K562 (cell line): ENCODE measurements around the gene MATR3. TPM values are rescaled to one million over a fixed set of nuclear protein-coding genes. Genes with fewer than 3 reads are reported as not detected.

Source experiments
- ATAC-seq: fragments of 200-7000 bp; cut with Tn5 transposase; 3 replicates; pipeline ENCODE4 v1.9.1; 2020; ENCODE audit warnings: moderate library complexity
- BruUV-seq: library from RNA; stranded (reverse); fragments of 400-500 nt; replicated peaks from 2 replicates; lab custom pipeline; 2021; lab: Mats Ljungman, UMichigan
- CTCF ChIA-PET: fragments of 300-600 bp; formaldehyde crosslinking; extraction: SDS; loops from one replicate; lab custom pipeline; 2021; ENCODE audit warnings: low intra/inter-chr PET ratio; lab: Yijun Ruan, JAX
- POLR2A ChIA-PET: fragments of 300-600, 350-650 bp; sonication (Branson Sonifier 250); formaldehyde crosslinking; extraction: SDS; loops from one replicate; lab custom pipeline; 2021; ENCODE audit warnings: antibody characterized with exemption, inconsistent platforms; lab: Yijun Ruan, JAX
- DNase-seq, 4 experiments: peaks; one replicate each; pipeline versions ENCODE4 v3.0.0 to v3.0.0-alpha.2; 2011 to 2018; ENCODE audit warnings: low spot score in 3 of 4, mixed read lengths in 3 of 4; ENCODE audit errors: extremely low read depth in 1 of 4
- FAIRE-seq: peaks from 2 replicates; lab custom pipeline; 2011; peaks lifted over from hg19 to GRCh38; lab: Jason Lieb, UNC
- H2AFZ ChIP-seq: 2 replicates; pipeline ENCODE4 v1.6.0; 2011; ENCODE audit warnings: low read depth, low read length, control low read depth, inconsistent platforms
- H3K27ac ChIP-seq: fragments of 200-600 bp; 3 replicates; pipeline ENCODE4 v1.8.0; 2011; ENCODE audit warnings: low read depth, mild to moderate bottlenecking, control low read depth, inconsistent platforms, low read length, moderate library complexity, mixed read lengths; ENCODE audit errors: extremely low read depth
- H3K27me3 ChIP-seq, 2 experiments: fragments of 300-600 bp in 1 of 2; 2 replicates in 1 of 2; 3 replicates in 1 of 2; pipeline versions ENCODE4 v1.6.0 to v1.8.0; 2011; ENCODE audit warnings: inconsistent platforms in 2 of 2, low read length in 2 of 2, mild to moderate bottlenecking in 1 of 2, mixed read lengths in 1 of 2, moderate library complexity in 1 of 2; ENCODE audit not compliant: control insufficient read depth in 2 of 2, insufficient read depth in 2 of 2
- H3K36me3 ChIP-seq: fragments of 300-600 bp; 3 replicates; pipeline ENCODE4 v1.8.0; 2011; ENCODE audit warnings: mild to moderate bottlenecking, low read length, inconsistent platforms; ENCODE audit not compliant: control insufficient read depth, insufficient read depth
- H3K4me1 ChIP-seq, 2 experiments: fragments of 200-600 bp in 1 of 2; replicated peaks in 1 of 2; 2 replicates in 1 of 2; 3 replicates in 1 of 2; pipeline versions ENCODE4 v1.5.1 to v1.8.0; 2011; ENCODE audit warnings: inconsistent platforms in 2 of 2, low read length in 2 of 2, mild to moderate bottlenecking in 1 of 2, mixed read lengths in 1 of 2, moderate library complexity in 1 of 2; ENCODE audit not compliant: control insufficient read depth in 2 of 2, insufficient read depth in 2 of 2
- H3K4me2 ChIP-seq: 2 replicates; pipeline ENCODE4 v1.6.1; 2011; ENCODE audit warnings: low read length, control low read depth, inconsistent platforms, mixed read lengths; ENCODE audit not compliant: insufficient read depth
- H3K4me3 ChIP-seq: fragments of 200-600 bp; sonication (generic), shearing (Covaris generic); 2 replicates; pipeline ENCODE4 v1.5.1; 2016; ENCODE audit warnings: control low read depth, inconsistent platforms
- H3K79me2 ChIP-seq: fragments of 200-600 bp; 3 replicates; pipeline ENCODE4 v1.8.0; 2011; ENCODE audit warnings: low read length, inconsistent platforms; ENCODE audit not compliant: control insufficient read depth, insufficient read depth
- H3K9ac ChIP-seq, 2 experiments: 2 replicates each; pipeline versions ENCODE4 v1.6.0 to v1.6.1; 2011; ENCODE audit warnings: low read depth in 2 of 2, low read length in 2 of 2, control low read depth in 1 of 2, inconsistent platforms in 1 of 2, mild to moderate bottlenecking in 1 of 2, mixed read lengths in 1 of 2; ENCODE audit not compliant: insufficient read depth in 1 of 2
- H3K9me1 ChIP-seq: one replicate; pipeline ENCODE4 v1.6.0; 2011; ENCODE audit warnings: inconsistent platforms, mild to moderate bottlenecking, low read length, moderate library complexity; ENCODE audit not compliant: control insufficient read depth, insufficient read depth
- H3K9me3 ChIP-seq: replicated peaks from 2 replicates; pipeline ENCODE4 v1.5.1; 2011; ENCODE audit warnings: low read depth, low read length, inconsistent platforms; ENCODE audit not compliant: control insufficient read depth, insufficient read depth
- H4K20me1 ChIP-seq: replicated peaks from 2 replicates; pipeline ENCODE4 v1.6.1; 2011; ENCODE audit warnings: low read length, inconsistent platforms, mixed read lengths; ENCODE audit not compliant: control insufficient read depth, insufficient read depth
- ATF4 ChIP-seq: fragments of 450-650 bp; formaldehyde crosslinking; IDR thresholded peaks from 2 replicates; pipeline ENCODE4 v1.4.0; 2022; ENCODE audit warnings: mild to moderate bottlenecking, moderate library complexity
- BACH1 ChIP-seq: fragments of 200-800 bp; sonication (Bioruptor generic); IDR thresholded peaks from 2 replicates; pipeline ENCODE4 v1.6.1; 2016; ENCODE audit warnings: missing genetic modification characterization, missing compliant biosample characterization
- ERF ChIP-seq: fragments of 450-650 bp; formaldehyde crosslinking; IDR thresholded peaks from 2 replicates; pipeline ENCODE4 v1.4.0; 2020; ENCODE audit warnings: mild to moderate bottlenecking, mixed read lengths
- EWSR1 ChIP-seq: fragments of 450-650 bp; IDR thresholded peaks from 2 replicates; pipeline ENCODE4 v1.6.1; 2018; ENCODE audit warnings: borderline replicate concordance, mild to moderate bottlenecking, low read depth, moderate library complexity; ENCODE audit not compliant: partially characterized antibody
- FOXA1 ChIP-seq: fragments of 450-650 bp; IDR thresholded peaks from 2 replicates; pipeline ENCODE4 v1.6.1; 2016; ENCODE audit warnings: mild to moderate bottlenecking, borderline replicate concordance
- GTF2E2 ChIP-seq: fragments of 200-800 bp; sonication (Bioruptor generic); IDR thresholded peaks from 2 replicates; pipeline ENCODE4 v1.6.1; 2016; ENCODE audit warnings: missing genetic modification characterization, missing compliant biosample characterization
- NCOA1 ChIP-seq: fragments of 450-650 bp; IDR thresholded peaks from 2 replicates; pipeline ENCODE4 v1.6.1; 2016; ENCODE audit warnings: low read depth
- PML ChIP-seq: IDR thresholded peaks from 2 replicates; pipeline ENCODE4 v1.6.1; 2012; ENCODE audit warnings: low read length, inconsistent platforms
- POLR2A ChIP-seq: fragments of 450-650 bp; conservative IDR thresholded peaks from 2 replicates; pipeline ENCODE4 v1.6.1; 2016
- POLR2AphosphoS2 ChIP-seq: IDR thresholded peaks from 2 replicates; pipeline ENCODE4 v1.6.1; 2012; ENCODE audit warnings: low read length, improper control_type of control experiment
- POLR2AphosphoS5 ChIP-seq: IDR thresholded peaks from 2 replicates; pipeline ENCODE4 v1.6.1; 2011; ENCODE audit warnings: mild to moderate bottlenecking, low read depth, low read length, moderate library complexity; ENCODE audit not compliant: control insufficient read depth, insufficient read depth
- POLR2B ChIP-seq: fragments of 450-650 bp; IDR thresholded peaks from 2 replicates; pipeline ENCODE4 v1.6.1; 2018; ENCODE audit warnings: low read depth; ENCODE audit not compliant: partially characterized antibody
- SUPT5H ChIP-seq: fragments of 450-650 bp; IDR thresholded peaks from 2 replicates; pipeline ENCODE4 v1.6.1; 2016
- TEAD4 ChIP-seq, 2 experiments: sonication (generic) in 1 of 2; formaldehyde crosslinking in 1 of 2; IDR thresholded peaks; 2 replicates each; pipeline versions ENCODE4 v1.6.1 to v1.8.0; 2012 to 2022; ENCODE audit warnings: borderline replicate concordance in 1 of 2, inconsistent platforms in 1 of 2, low read length in 1 of 2, mild to moderate bottlenecking in 1 of 2, missing genetic modification reagents in 1 of 2
- TRIM28 ChIP-seq: fragments of 450-650 bp; IDR thresholded peaks from 2 replicates; pipeline ENCODE4 v1.6.1; 2017
- ZFX ChIP-seq: sonication (generic); formaldehyde crosslinking; IDR thresholded peaks from 2 replicates; pipeline ENCODE4 v1.8.0; 2022; ENCODE audit warnings: mild to moderate bottlenecking, missing genetic modification reagents, moderate library complexity
- ZNF764 ChIP-seq: fragments of 250-450 bp; sonication (Bioruptor Pico); IDR thresholded peaks from 2 replicates; pipeline ENCODE4 v1.4.0; 2020; ENCODE audit warnings: low read depth, mild to moderate bottlenecking, moderate library complexity
- WGBS: fragments of 100-300 bp; shearing (Covaris generic); methylation state at CpG from one replicate; pipeline ENCODE4 v1.1.6; 2016; ENCODE audit warnings: low coverage, mixed read lengths; ENCODE audit not compliant: insufficient coverage; ENCODE audit errors: missing lambda C conversion rate; 5-methylcytosine and 5-hydroxymethylcytosine counted together
- in situ Hi-C: fragments of 300-500 bp; cut with MboI; formaldehyde crosslinking; loops from 4 replicates; pipeline ENCODE4 v1.15.0; 2018; ENCODE audit warnings: inconsistent platforms, mixed read lengths
- intact Hi-C: fragments of 100-400 bp; cut with micrococcal nuclease; formaldehyde crosslinking; loops from 2 replicates; pipeline ENCODE4 v1.14.2; 2022
- polyA plus RNA-seq, 8 experiments: library from polyadenylated mRNA; depleted of rRNA in 4 of 8; stranded (reverse) in 5 of 8; unstranded in 3 of 8; fragments of >200 nt; fragmentation: Nextera tagmentation in 2 of 8; fragmentation: Illumina TruSeq in 1 of 8; extraction: Ambion mirVana in 2 of 8; extraction: Trizol in 1 of 8; gene quantifications; 2 replicates each; pipeline versions ENCODE4 v1.2.1 to v1.2.3, GENCODE V29; 2011 to 2014; ENCODE audit warnings: inconsistent platforms in 1 of 8, missing spikeins in 1 of 8
- total RNA-seq, 7 experiments: library from RNA; depleted of rRNA in 6 of 7; stranded (reverse); fragments of >200 nt in 6 of 7; fragmentation: Illumina TruSeq in 2 of 7; extraction: Trizol in 2 of 7; gene quantifications; 2 replicates each; pipeline versions ENCODE4 v1.2.1 to v1.2.3, GENCODE V29; 2011 to 2021; ENCODE audit warnings: low replicate concordance in 1 of 7

Gene MATR3
- total and polyA plus RNA-seq, 9 of the 15 experiments (the other 6 are each of a cell fraction or from before 2014, with no cell fraction given), result 150 to 425 (median 263) TPM

- no peak overlapping the region for H3K4me2 ChIP-seq
- FAIRE-seq (no peak), DNase-seq (no peak), ATAC-seq (peak; percentile 16; the same call in 2 of the 3 replicates)
- no peaks in the 10 kb centered on the region for H3K27me3 ChIP-seq
- H3K9me1 ChIP-seq, result no peaks in the 10 kb centered on the region
- peaks cover 16% of the 10 kb centered on the region for H3K79me2 ChIP-seq
- H3K27ac ChIP-seq, result peak overlapping the region; percentile 34; the same call in 1 of the 3 replicates
- POLR2A ChIA-PET, result interaction anchor here (0.6 to 3.2 kb wide), 8 partner anchors 9 to 824 kb away, joined by 3 to 15 read pairs (median 6); no protein-coding TSS in a partner anchor
- in situ Hi-C loops (no loop called here), intact Hi-C loops (loop anchor here (5.0 kb wide), 1 partner anchor 131 kb away; no protein-coding TSS in a partner anchor)
- CTCF ChIA-PET, result no interaction called here
- TF ChIP-seq EWSR1 (peak; percentile 49), TEAD4 (IDR thresholded peaks at IDR 0.05; ENCODE audit: low read length) (0 out of 2 replicates have a peak, but pooled peaks have one; percentile 4), TEAD4 (CRISPR knock-in tag; IDR thresholded peaks at IDR 0.05; ENCODE audit: borderline replicate concordance) (no peak), ERF (CRISPR knock-in tag) (no peak), POLR2AphosphoS2 (peak; percentile 86; the same call in 1 of the 2 replicates), TRIM28 (0 out of 2 replicates have a peak, but pooled peaks have one; percentile 47), BACH1 (tag) (no peak), ATF4 (CRISPR knock-in tag) (no peak), ZNF764 (CRISPR knock-in tag) (no peak), ZFX (CRISPR knock-in tag) (no peak), FOXA1 (no peak), GTF2E2 (tag) (no peak), POLR2B (peak; percentile 64), SUPT5H (peak; percentile 76; the same call in 1 of the 2 replicates), PML (peak; percentile 35; the same call in 1 of the 2 replicates), POLR2AphosphoS5 (0 out of 2 replicates have a peak, but pooled peaks have one; percentile 28), NCOA1 (no peak), POLR2A (peak; percentile 84)
- 57% methylated on average over 3 of the region's 3 CpGs for WGBS
- H4K20me1 ChIP-seq, result no peaks in the 10 kb centered on the region
- H2AFZ ChIP-seq, result no peak overlapping the region
- no peak overlapping the region for H3K9ac ChIP-seq
- no peaks in the 10 kb centered on the region for H3K9me3 ChIP-seq
- no peak overlapping the region for H3K4me3 ChIP-seq
- H3K36me3 ChIP-seq, result peaks cover 49% of the 10 kb centered on the region
- no TSS peak for BruUV-seq
- peaks cover 0 to 4% of the 10 kb centered on the region in 2 experiments; a peak in 2 of 5 replicates for H3K4me1 ChIP-seq
Measured at GRCh38 chr5:139285651-139286392, 7.7 kb upstream of the MATR3 start.
